Neuron (in vitro differentiated cells): ENCODE measurements around the gene FBXO10.
A peak's percentile ranks its signal among the peaks of the same experiment; 100 is the strongest.
"Not testable (repeated sequence)": the region's sequence is repeated elsewhere in the genome, so short reads cannot be mapped to it uniquely, and the experiment has no call there.

Source experiments
- H2AFZ ChIP-seq: one replicate; pipeline ENCODE4 v1.6.1; 2013; ENCODE audit warnings: low read depth, mild to moderate bottlenecking, inconsistent platforms, low read length, moderate library complexity
- H3K27me3 ChIP-seq: one replicate; pipeline ENCODE4 v1.6.1; 2013; ENCODE audit warnings: low read length; ENCODE audit not compliant: insufficient read depth
- H3K36me3 ChIP-seq: one replicate; pipeline ENCODE4 v1.6.1; 2013; ENCODE audit warnings: low read length; ENCODE audit not compliant: insufficient read depth
- H3K4me1 ChIP-seq: one replicate; pipeline ENCODE4 v1.6.1; 2013; ENCODE audit warnings: low read length; ENCODE audit not compliant: insufficient read depth
- H3K4me3 ChIP-seq: 2 replicates; pipeline ENCODE4 v1.5.1; 2013; ENCODE audit warnings: mild to moderate bottlenecking, low read length, moderate library complexity
- H3K9me3 ChIP-seq: one replicate; pipeline ENCODE4 v1.6.1; 2013; ENCODE audit warnings: low read length

Gene FBXO10

GRCh38 chr9:37471942-37472684 lies 104.1 kb downstream of the FBXO10 start:
- Histone ChIP-seq H3K27me3 (no peaks in the 10 kb centered on the region), H3K4me1 (peaks cover 10% of the 10 kb centered on the region), H3K4me3 (peak overlapping the region; percentile 22), H2AFZ (peak overlapping the region; percentile 16), H3K9me3 (peaks cover 6% of the 10 kb centered on the region), H3K36me3 (no peaks in the 10 kb centered on the region)

GRCh38 chr9:37468620-37469019 lies 107.6 kb downstream of the FBXO10 start:
- Histone ChIP-seq H3K36me3 (no peaks in the 10 kb centered on the region), H3K27me3 (no peaks in the 10 kb centered on the region), H3K4me3 (no peak overlapping the region), H3K9me3 (peaks cover under 1% of the 10 kb centered on the region), H2AFZ (no peak overlapping the region), H3K4me1 (peaks cover 18% of the 10 kb centered on the region)

- not testable (repeated sequence) for H3K36me3 ChIP-seq, H3K4me3 ChIP-seq, H2AFZ ChIP-seq
Measured at GRCh38 chr9:37467530-37467929, 108.7 kb downstream of the FBXO10 start.

GRCh38 chr9:37466037-37466709 lies 110.0 kb downstream of the FBXO10 start:
- no peaks in the 10 kb centered on the region for H3K9me3 ChIP-seq
- no peaks in the 10 kb centered on the region for H3K36me3 ChIP-seq
- H2AFZ ChIP-seq, result peak overlapping the region; percentile 97
- H3K27me3 ChIP-seq, result no peaks in the 10 kb centered on the region
- peak overlapping the region; percentile 86 for H3K4me3 ChIP-seq
- peaks cover 21% of the 10 kb centered on the region for H3K4me1 ChIP-seq

More at GRCh38 chr9:37467530-37467929, 108.7 kb downstream of the FBXO10 start:
- H3K4me1 ChIP-seq, result peaks cover 25% of the 10 kb centered on the region
- H3K9me3 ChIP-seq, H3K27me3 ChIP-seq: not testable (repeated sequence)

- Histone ChIP-seq H3K4me1 (peaks cover 21% of the 10 kb centered on the region), H3K4me3 (peak within 1 kb of the TSS; percentile 86), H3K9me3 (no peaks in the 10 kb centered on the region), H3K36me3 (no peaks in the 10 kb centered on the region), H3K27me3 (no peaks in the 10 kb centered on the region), H2AFZ (peak within 1 kb of the TSS; percentile 97)
Measured at GRCh38 chr9:37465249-37466036, 110.7 kb downstream of the FBXO10 start, which contains the start of gene ZBTB5. Gene ZBTB5, minus strand, starts transcription at chr9:37465450. Its CDS starts 22,899 bp downstream, at chr9:37442551.

GRCh38 chr9:37464426-37465248 lies 111.5 kb downstream of the FBXO10 start:
- H3K9me3 ChIP-seq, result no peaks in the 10 kb centered on the region
- H3K27me3 ChIP-seq, result no peaks in the 10 kb centered on the region
- H3K4me1 ChIP-seq, result peaks cover 21% of the 10 kb centered on the region
- H3K4me3 ChIP-seq, result peak overlapping the region; percentile 86
- H2AFZ ChIP-seq, result peak overlapping the region; percentile 1
- no peaks in the 10 kb centered on the region for H3K36me3 ChIP-seq

GRCh38 chr9:37464006-37464405 lies 112.2 kb downstream of the FBXO10 start:
- Histone ChIP-seq H2AFZ (no peak overlapping the region), H3K9me3 (no peaks in the 10 kb centered on the region), H3K4me3 (peak overlapping the region; percentile 86), H3K4me1 (peaks cover 21% of the 10 kb centered on the region), H3K27me3 (no peaks in the 10 kb centered on the region), H3K36me3 (no peaks in the 10 kb centered on the region)
